ENCODE results near the gene TGFBR3L.

TGFBR3L gene

DNA sequence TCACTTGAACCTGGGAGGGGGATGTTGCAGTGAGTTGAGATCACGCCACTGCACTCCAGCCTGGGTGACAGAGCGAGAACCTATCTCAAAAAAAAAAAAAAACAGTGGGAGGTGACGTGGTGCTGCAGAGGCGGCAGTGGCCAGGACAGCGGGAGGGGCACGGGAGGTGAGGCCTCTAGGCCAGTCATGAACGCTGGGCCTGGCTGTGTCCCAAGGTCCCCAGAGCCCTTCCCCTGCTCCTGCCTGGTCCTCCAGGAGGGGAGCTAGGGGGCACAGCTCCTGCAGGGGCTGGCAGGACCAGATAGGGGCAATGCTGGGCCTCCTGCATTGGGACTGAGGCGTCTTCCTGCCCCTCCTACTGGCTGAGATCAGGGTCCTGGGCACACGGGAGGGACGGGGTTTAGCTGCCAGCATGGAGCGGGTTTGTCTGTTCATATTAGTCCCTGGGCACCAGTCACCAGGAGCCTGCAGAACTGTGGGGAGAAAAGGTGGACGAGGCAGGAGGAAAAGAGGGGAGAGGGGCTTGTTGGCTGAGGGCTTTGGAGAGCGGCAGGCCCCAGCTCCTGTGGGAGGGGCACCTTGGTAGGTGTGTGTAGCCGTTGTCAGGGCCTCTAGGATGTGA, 6.4 kb upstream of the TGFBR3L start:
- no peak overlapping the region for H3K4me3 ChIP-seq (ENCODE audit: low read length)
- H3K27me3 ChIP-seq (ENCODE audit: control insufficient read depth, insufficient read depth, low read length) = no peaks in the 10 kb centered on the region
- H3K4me1 ChIP-seq (ENCODE audit: control insufficient read depth, insufficient read depth, low read length) = peaks cover 8% of the 10 kb centered on the region
- no peak overlapping the region for H3K4me2 ChIP-seq (ENCODE audit: low read length)
- peaks cover 32% of the 10 kb centered on the region for H3K36me3 ChIP-seq (ENCODE audit: insufficient read depth, low read length)
- no peak overlapping the region for H3K9ac ChIP-seq (ENCODE audit: low read depth, low read length)
- H3K9me3 ChIP-seq (replicated peaks; ENCODE audit: low read length) = no peaks in the 10 kb centered on the region

DNA sequence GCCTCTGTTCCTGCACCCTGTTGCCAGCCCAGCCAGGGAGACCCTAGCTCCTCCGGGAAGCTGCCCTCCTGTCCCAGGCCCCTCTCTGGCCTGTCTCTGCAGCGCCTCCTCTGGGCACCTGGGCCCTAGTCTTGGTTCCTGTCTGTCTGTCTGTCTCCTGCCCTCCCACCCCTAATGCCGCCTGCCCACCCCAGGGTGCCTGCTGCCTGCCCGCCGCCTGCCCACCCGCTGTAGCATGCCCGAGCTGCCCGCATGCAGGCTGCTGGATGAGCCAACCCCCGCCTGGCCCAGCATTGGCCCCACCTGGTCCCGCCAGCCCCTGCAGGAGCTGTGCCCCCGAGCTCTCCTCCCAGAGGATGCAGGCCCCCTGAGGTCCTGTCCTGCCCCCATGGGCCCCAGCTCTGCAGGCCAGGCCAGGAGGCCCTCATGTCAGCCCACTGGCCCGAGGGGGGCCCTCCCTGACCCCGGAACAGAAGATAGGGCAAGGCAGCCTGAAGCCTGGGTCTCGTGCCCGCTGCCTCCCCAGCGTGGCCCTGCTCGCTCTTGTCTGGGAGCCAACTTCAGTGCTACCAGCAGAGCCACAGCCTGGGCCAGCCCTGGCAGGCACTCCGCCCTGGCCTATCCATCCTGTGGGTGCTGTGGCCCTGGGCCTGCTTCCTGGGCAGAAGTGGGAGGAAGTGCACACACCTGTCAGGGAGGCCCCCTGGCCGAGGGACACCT, 5.7 kb upstream of the TGFBR3L start:
- Histone ChIP-seq H3K27me3 (ENCODE audit: control insufficient read depth, insufficient read depth, low read length) (no peaks in the 10 kb centered on the region), H3K4me2 (ENCODE audit: low read length) (no peak overlapping the region), H3K4me3 (ENCODE audit: low read length) (no peak overlapping the region), H3K9ac (ENCODE audit: low read depth, low read length) (no peak overlapping the region), H3K36me3 (ENCODE audit: insufficient read depth, low read length) (peaks cover 32% of the 10 kb centered on the region), H3K4me1 (ENCODE audit: control insufficient read depth, insufficient read depth, low read length) (peaks cover 7% of the 10 kb centered on the region), H3K9me3 (replicated peaks; ENCODE audit: low read length) (no peaks in the 10 kb centered on the region)

DNA sequence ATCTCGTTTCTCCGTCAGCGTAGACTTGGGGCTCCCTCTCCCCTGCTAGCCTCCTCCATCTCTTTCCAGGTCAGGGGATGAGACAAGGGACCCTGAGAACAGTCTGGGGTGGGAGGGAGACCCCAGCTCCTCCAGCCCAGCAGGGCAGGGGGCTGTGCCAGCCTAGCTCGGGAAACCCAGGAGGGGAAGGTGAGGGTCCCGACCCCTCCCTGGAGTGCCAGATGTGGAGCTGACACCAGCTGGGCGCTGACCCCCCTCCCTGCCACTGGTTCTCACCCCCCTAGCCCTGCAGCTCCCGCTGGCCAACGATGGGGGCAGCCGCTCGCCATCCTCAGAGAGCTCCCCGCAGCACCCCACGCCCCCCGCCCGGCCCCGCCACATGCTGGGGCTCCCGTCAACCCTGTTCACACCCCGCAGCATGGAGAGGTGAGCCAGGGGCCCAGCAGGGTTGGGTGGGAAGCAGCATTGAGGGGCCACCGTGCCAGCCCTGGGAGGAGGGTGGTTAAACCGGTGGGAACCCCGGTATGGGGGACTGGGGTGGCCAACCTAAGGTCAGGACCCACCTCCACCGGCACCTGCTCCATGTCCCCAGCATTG, 5.1 kb upstream of the TGFBR3L start:
- no peak overlapping the region for H3K9ac ChIP-seq (ENCODE audit: low read depth, low read length)
- H3K4me3 ChIP-seq (ENCODE audit: low read length) = no peak overlapping the region
- H3K27me3 ChIP-seq (ENCODE audit: control insufficient read depth, insufficient read depth, low read length) = no peaks in the 10 kb centered on the region
- H3K9me3 ChIP-seq (replicated peaks; ENCODE audit: low read length) = no peaks in the 10 kb centered on the region
- peaks cover 7% of the 10 kb centered on the region for H3K4me1 ChIP-seq (ENCODE audit: control insufficient read depth, insufficient read depth, low read length)
- H3K36me3 ChIP-seq (ENCODE audit: insufficient read depth, low read length) = peaks cover 32% of the 10 kb centered on the region
- H3K4me2 ChIP-seq (ENCODE audit: low read length) = no peak overlapping the region

DNA sequence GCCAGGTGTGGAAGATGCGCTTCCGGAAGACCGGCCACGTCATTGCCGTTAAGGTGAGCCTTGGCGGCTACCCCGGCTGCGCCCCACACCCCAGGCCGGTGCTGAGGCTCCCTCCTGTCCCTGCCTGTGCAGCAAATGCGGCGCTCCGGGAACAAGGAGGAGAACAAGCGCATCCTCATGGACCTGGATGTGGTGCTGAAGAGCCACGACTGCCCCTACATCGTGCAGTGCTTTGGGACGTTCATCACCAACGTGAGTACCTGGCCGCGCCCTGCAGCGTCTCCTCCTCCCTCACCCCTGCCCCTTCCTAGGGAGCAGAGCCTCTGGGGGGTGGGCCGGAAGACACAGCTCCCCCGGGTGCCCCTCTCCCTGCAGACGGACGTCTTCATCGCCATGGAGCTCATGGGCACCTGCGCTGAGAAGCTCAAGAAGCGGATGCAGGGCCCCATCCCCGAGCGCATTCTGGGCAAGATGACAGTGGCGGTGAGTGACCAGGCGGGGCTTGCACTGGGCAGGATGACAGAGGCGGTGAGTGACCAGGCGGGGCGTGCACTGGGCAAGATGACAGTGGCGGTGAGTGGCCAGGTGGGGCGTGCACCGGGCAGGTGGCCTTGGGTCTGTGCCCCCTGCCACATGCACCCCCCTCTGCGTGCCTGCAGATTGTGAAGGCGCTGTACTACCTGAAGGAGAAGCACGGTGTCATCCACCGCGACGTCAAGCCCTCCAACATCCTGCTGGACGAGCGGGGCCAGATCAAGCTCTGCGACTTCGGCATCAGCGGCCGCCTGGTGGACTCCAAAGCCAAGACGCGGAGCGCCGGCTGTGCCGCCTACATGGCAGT, 4.1 kb upstream of the TGFBR3L start:
- Histone ChIP-seq H3K36me3 (ENCODE audit: insufficient read depth, low read length) (peaks cover 32% of the 10 kb centered on the region), H3K9me3 (replicated peaks; ENCODE audit: low read length) (no peaks in the 10 kb centered on the region), H3K9ac (ENCODE audit: low read depth, low read length) (no peak overlapping the region), H3K4me3 (ENCODE audit: low read length) (no peak overlapping the region), H3K4me2 (ENCODE audit: low read length) (no peak overlapping the region), H3K27me3 (ENCODE audit: control insufficient read depth, insufficient read depth, low read length) (peaks cover 4% of the 10 kb centered on the region), H3K4me1 (ENCODE audit: control insufficient read depth, insufficient read depth, low read length) (peaks cover under 1% of the 10 kb centered on the region)

DNA sequence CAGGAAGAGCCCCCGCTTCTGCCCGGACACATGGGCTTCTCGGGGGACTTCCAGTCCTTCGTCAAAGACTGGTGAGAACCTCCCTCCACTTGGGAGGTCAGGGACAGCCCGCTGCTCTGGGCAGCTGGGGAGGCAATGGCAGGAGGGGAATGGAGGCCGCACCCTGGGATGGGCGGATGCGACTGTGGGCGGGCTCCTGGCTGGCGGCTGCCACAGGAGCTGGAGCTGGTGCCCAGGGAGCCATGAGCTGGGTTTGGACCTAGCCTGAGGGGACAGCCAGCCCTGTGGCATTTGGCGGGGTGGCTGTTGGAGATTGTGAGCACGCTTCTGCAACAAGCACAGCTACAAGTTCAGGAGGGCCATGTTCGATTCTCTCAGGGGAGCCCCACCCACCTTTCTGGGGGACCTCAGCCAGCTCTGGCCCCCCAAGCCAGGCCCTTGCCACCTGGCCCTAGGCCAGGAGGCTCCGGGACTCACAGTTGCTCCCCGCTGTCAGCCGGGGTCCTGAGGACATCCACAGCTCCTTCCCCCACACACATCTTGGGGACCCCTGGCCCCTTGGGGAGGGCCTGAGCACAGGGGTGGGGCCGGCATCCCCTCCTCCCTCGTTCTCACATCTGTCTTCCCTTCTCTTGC, 3.0 kb upstream of the TGFBR3L start:
- Histone ChIP-seq H3K4me2 (ENCODE audit: low read length) (no peak overlapping the region), H3K27me3 (ENCODE audit: control insufficient read depth, insufficient read depth, low read length) (peaks cover 10% of the 10 kb centered on the region), H3K9ac (ENCODE audit: low read depth, low read length) (no peak overlapping the region), H3K4me3 (ENCODE audit: low read length) (no peak overlapping the region), H3K36me3 (ENCODE audit: insufficient read depth, low read length) (peaks cover 32% of the 10 kb centered on the region), H3K4me1 (ENCODE audit: control insufficient read depth, insufficient read depth, low read length) (peaks cover 11% of the 10 kb centered on the region), H3K9me3 (replicated peaks; ENCODE audit: low read length) (no peaks in the 10 kb centered on the region)

DNA sequence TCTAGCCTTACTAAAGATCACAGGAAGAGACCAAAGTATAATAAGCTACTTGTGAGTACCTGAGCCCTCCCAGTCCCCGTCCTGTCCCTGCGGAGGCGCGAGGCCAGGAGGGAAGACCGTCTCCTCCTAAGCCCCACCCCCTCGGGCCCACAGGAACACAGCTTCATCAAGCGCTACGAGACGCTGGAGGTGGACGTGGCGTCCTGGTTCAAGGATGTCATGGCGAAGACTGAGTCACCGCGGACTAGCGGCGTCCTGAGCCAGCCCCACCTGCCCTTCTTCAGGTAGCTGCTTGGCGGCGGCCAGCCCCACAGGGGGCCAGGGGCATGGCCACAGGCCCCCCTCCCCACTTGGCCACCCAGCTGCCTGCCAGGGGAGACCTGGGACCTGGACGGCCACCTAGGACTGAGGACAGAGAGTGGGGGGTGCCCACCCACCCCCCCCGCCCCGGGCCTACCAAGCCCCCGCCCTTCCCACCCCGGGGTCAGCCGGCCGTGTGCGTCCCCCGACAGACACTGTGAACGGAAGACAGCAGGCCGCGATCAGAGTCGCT, 2.4 kb upstream of the TGFBR3L start:
- no peaks in the 10 kb centered on the region for H3K9me3 ChIP-seq (replicated peaks; ENCODE audit: low read length)
- peaks cover 29% of the 10 kb centered on the region for H3K36me3 ChIP-seq (ENCODE audit: insufficient read depth, low read length)
- peaks cover 15% of the 10 kb centered on the region for H3K27me3 ChIP-seq (ENCODE audit: control insufficient read depth, insufficient read depth, low read length)
- H3K4me2 ChIP-seq (ENCODE audit: low read length) = no peak overlapping the region
- no peak overlapping the region for H3K9ac ChIP-seq (ENCODE audit: low read depth, low read length)
- H3K4me3 ChIP-seq (ENCODE audit: low read length) = no peak overlapping the region
- peaks cover 17% of the 10 kb centered on the region for H3K4me1 ChIP-seq (ENCODE audit: control insufficient read depth, insufficient read depth, low read length)

DNA sequence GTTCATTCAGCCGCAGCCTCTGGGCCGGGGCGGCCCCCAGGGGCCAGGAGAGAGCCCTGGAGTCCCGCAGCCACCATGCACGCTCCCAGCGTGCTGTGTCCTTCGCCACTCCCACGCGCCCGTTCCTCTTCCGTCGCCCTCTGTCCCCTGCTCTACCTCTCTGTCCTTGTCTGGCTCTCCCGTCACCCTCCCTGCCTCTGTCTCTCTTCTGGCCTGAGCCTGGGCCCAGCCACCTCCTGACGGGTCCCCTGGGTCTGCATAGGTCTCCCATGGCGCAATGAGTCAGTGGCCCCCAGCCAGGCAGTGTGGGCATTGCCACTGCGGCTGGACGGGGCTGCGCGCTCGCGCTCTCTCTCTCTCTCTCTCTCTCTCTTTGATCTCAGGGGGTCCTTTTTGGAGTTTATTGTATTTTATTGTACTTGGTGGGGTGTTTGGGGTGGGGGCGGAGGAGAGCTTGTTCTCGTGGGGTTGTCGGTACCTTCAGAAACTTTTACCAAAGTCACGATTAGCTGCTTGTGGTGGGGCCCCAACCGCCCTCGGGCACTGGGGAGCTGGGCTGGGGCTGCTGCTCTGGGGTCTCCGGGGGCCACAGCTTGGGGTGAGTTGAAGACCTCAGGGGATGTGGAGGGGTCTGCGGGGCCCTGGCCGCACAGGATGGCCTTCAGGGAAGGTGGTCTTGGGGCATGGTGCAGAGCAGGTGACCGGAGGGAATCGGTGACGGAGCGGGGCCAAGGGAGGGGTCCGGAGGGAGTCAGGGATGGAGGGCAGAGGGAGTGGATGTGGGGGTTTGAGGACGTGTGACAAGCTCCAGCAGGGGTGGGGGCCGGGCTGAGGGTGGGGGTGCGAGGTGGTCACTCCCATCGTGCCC, 1.7 kb upstream of the TGFBR3L start:
- H3K27me3 ChIP-seq (ENCODE audit: control insufficient read depth, insufficient read depth, low read length) = peaks cover 17% of the 10 kb centered on the region
- H3K9me3 ChIP-seq (replicated peaks; ENCODE audit: low read length) = no peaks in the 10 kb centered on the region
- no peak overlapping the region for H3K4me3 ChIP-seq (ENCODE audit: low read length)
- no peak overlapping the region for H3K9ac ChIP-seq (ENCODE audit: low read depth, low read length)
- H3K36me3 ChIP-seq (ENCODE audit: insufficient read depth, low read length) = peaks cover 27% of the 10 kb centered on the region
- H3K4me2 ChIP-seq (ENCODE audit: low read length) = no peak overlapping the region
- H3K4me1 ChIP-seq (ENCODE audit: control insufficient read depth, insufficient read depth, low read length) = peaks cover 24% of the 10 kb centered on the region

DNA sequence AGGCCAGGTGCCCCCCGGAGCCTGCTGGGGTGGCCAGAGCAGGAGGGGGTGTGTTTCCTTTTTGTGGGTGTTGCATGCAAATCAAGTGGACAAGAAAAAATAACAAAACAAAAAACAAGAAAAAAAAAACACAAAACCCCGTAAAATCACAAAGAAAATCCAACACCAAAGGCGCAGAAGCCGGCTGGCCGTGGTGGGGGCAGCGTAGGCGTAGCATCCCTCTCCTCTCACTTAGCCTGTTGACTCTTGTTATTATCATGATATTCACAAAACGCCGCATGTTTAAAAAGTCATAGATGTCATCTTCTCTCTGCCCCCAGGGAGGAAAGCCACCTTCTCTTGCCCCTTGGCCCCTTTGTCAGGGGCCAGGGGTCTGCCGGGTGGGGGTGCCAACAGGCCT, 978 bp upstream of the TGFBR3L start:
- H3K4me2 ChIP-seq (ENCODE audit: low read length) = no peak overlapping the region
- peaks cover 25% of the 10 kb centered on the region for H3K4me1 ChIP-seq (ENCODE audit: control insufficient read depth, insufficient read depth, low read length)
- no peaks in the 10 kb centered on the region for H3K9me3 ChIP-seq (replicated peaks; ENCODE audit: low read length)
- peaks cover 17% of the 10 kb centered on the region for H3K27me3 ChIP-seq (ENCODE audit: control insufficient read depth, insufficient read depth, low read length)
- H3K9ac ChIP-seq (ENCODE audit: low read depth, low read length) = no peak overlapping the region
- H3K4me3 ChIP-seq (ENCODE audit: low read length) = no peak overlapping the region
- H3K36me3 ChIP-seq (ENCODE audit: insufficient read depth, low read length) = peaks cover 27% of the 10 kb centered on the region

DNA sequence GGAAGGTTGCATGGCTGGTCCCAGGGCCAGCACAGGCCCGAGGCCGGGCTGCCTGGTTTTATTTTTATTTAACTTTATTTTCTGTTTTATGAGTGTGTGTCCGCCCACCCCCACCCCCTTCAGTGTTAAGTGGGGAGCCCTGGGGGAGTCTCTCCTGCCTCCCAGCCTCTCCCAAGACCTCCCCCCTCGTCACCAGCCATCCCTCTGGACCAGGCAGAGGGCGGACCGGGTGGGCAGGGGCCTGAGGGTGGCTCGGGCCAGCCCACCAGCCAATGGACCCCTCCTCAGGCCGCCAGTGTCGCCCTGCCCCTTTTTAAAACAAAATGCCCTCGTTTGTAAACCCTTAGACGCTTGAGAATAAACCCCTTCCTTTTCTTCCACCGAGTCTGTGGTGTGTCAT, 531 bp upstream of the TGFBR3L start:
- H3K36me3 ChIP-seq (ENCODE audit: insufficient read depth, low read length) = peaks cover 25% of the 10 kb centered on the region
- H3K9me3 ChIP-seq (replicated peaks; ENCODE audit: low read length) = no peaks in the 10 kb centered on the region
- H3K4me3 ChIP-seq (ENCODE audit: low read length) = no peak overlapping the region
- H3K4me1 ChIP-seq (ENCODE audit: control insufficient read depth, insufficient read depth, low read length) = peaks cover 25% of the 10 kb centered on the region
- no peak overlapping the region for H3K4me2 ChIP-seq (ENCODE audit: low read length)
- peaks cover 17% of the 10 kb centered on the region for H3K27me3 ChIP-seq (ENCODE audit: control insufficient read depth, insufficient read depth, low read length)
- H3K9ac ChIP-seq (ENCODE audit: low read depth, low read length) = no peak overlapping the region
